HG03432 (cell line): ENCODE measurements around the gene HRH1.

Source experiments
- ATAC-seq: cut with Tn5 transposase; IDR thresholded peaks from one replicate; pipeline ENCODE4 v1.9.1; 2021; ENCODE audit warnings: mild to moderate bottlenecking, moderate library complexity; ENCODE audit not compliant: unreplicated experiment

HRH1 gene

GRCh38 chr3:11272906-11273574 lies 118.7 kb downstream of the HRH1 start:
- no peak for ATAC-seq

GRCh38 chr3:11273891-11274291 lies 119.6 kb downstream of the HRH1 start:
- ATAC-seq, result no peak

GRCh38 chr3:11274566-11275142 lies 120.4 kb downstream of the HRH1 start:
- no peak for ATAC-seq

GRCh38 chr3:11275926-11276325 lies 121.6 kb downstream of the HRH1 start:
- no peak for ATAC-seq

GRCh38 chr3:11276901-11277300 lies 122.6 kb downstream of the HRH1 start:
- no peak for ATAC-seq

GRCh38 chr3:11282250-11283138 lies 128.2 kb downstream of the HRH1 start:
- no peak for ATAC-seq

- ATAC-seq, result no peak
These were observed 128.8 kb downstream of the HRH1 start for GRCh38 chr3:11283139-11283475.

- no peak for ATAC-seq
These were observed 129.7 kb downstream of the HRH1 start for GRCh38 chr3:11284011-11284410.

- ATAC-seq, result no peak
These were observed 131.2 kb downstream of the HRH1 start for GRCh38 chr3:11285471-11285870.

GRCh38 chr3:11287404-11287803 lies 133.1 kb downstream of the HRH1 start:
- ATAC-seq, result no peak

- ATAC-seq, result no peak
These were observed 133.8 kb downstream of the HRH1 start for GRCh38 chr3:11288021-11288491.

- ATAC-seq, result peak; percentile 72
These were observed 134.7 kb downstream of the HRH1 start for GRCh38 chr3:11288786-11289637.

GRCh38 chr3:11289864-11290263 lies 135.6 kb downstream of the HRH1 start:
- ATAC-seq, result no peak

- ATAC-seq, result peak; percentile 54
These were observed 136.7 kb downstream of the HRH1 start for GRCh38 chr3:11290743-11291680.

- no peak for ATAC-seq
These were observed 137.5 kb downstream of the HRH1 start for GRCh38 chr3:11291808-11292207.

GRCh38 chr3:11297126-11297525 lies 142.8 kb downstream of the HRH1 start:
- no peak for ATAC-seq

GRCh38 chr3:11300970-11301369 lies 146.7 kb downstream of the HRH1 start:
- ATAC-seq, result peak; percentile 92

- no peak for ATAC-seq
These were observed 148.2 kb downstream of the HRH1 start for GRCh38 chr3:11302444-11302843.

- no peak for ATAC-seq
These were observed 149.9 kb downstream of the HRH1 start for GRCh38 chr3:11304175-11304574.

- ATAC-seq, result no peak
These were observed 151.2 kb downstream of the HRH1 start for GRCh38 chr3:11305509-11305908.
